Activated T-cell treated with anti-CD3 and anti-CD28 coated beads, Interleukin-2, amount 50 U/mL, for 24 hours (primary cell): Measurements from ENCODE around the gene WIF1.

ENCODE experiments used
- DNase-seq: peaks from one replicate; pipeline ENCODE4 v3.0.0-alpha.2; 2020
- H3K27ac Mint-ChIP-seq: 2 replicates; pipeline ENCODE4 v1.8.0; 2020; ENCODE audit warnings: mild to moderate bottlenecking, mixed read lengths
- H3K27me3 Mint-ChIP-seq: 2 replicates; pipeline ENCODE4 v1.8.0; 2020; ENCODE audit warnings: mixed read lengths
- H3K36me3 Mint-ChIP-seq: 2 replicates; pipeline ENCODE4 v1.8.0; 2020; ENCODE audit warnings: low read depth, mixed read lengths
- H3K4me1 Mint-ChIP-seq: 2 replicates; pipeline ENCODE4 v1.8.0; 2020; ENCODE audit warnings: low read depth, mixed read lengths
- H3K4me3 Mint-ChIP-seq: 2 replicates; pipeline ENCODE4 v1.8.0; 2020; ENCODE audit warnings: mild to moderate bottlenecking, moderate library complexity, mixed read lengths
- H3K9me3 Mint-ChIP-seq: 2 replicates; pipeline ENCODE4 v1.8.0; 2020; ENCODE audit warnings: mixed read lengths

The WIF1 gene

GRCh38 chr12:65093606-65094005 lies 27.5 kb downstream of the WIF1 start:
- Mint-ChIP-seq H3K4me1 (no peaks in the 10 kb centered on the region), H3K9me3 (no peaks in the 10 kb centered on the region), H3K27me3 (peaks cover 47% of the 10 kb centered on the region), H3K27ac (no peak overlapping the region), H3K36me3 (no peaks in the 10 kb centered on the region), H3K4me3 (no peak overlapping the region)
- no peak for DNase-seq

GRCh38 chr12:65090461-65090860 lies 30.6 kb downstream of the WIF1 start:
- Mint-ChIP-seq H3K36me3 (no peaks in the 10 kb centered on the region), H3K9me3 (no peaks in the 10 kb centered on the region)
- no peak for DNase-seq

GRCh38 chr12:65086236-65086635 lies 34.9 kb downstream of the WIF1 start:
- H3K27ac Mint-ChIP-seq = no peak overlapping the region
- H3K9me3 Mint-ChIP-seq = no peaks in the 10 kb centered on the region
- no peak for DNase-seq
- H3K36me3 Mint-ChIP-seq = no peaks in the 10 kb centered on the region
- H3K4me1 Mint-ChIP-seq = no peaks in the 10 kb centered on the region
- no peak overlapping the region for H3K4me3 Mint-ChIP-seq
- peaks cover 12% of the 10 kb centered on the region for H3K27me3 Mint-ChIP-seq

More at GRCh38 chr12:65090461-65090860, 30.6 kb downstream of the WIF1 start:
- Mint-ChIP-seq H3K4me1 (no peaks in the 10 kb centered on the region), H3K4me3 (no peak overlapping the region), H3K27ac (no peak overlapping the region), H3K27me3 (peaks cover 26% of the 10 kb centered on the region)

- Mint-ChIP-seq H3K27ac (no peak overlapping the region), H3K27me3 (peaks cover 14% of the 10 kb centered on the region), H3K9me3 (no peaks in the 10 kb centered on the region), H3K4me1 (no peaks in the 10 kb centered on the region), H3K36me3 (no peaks in the 10 kb centered on the region), H3K4me3 (no peak overlapping the region)
- no peak for DNase-seq
Observed at GRCh38 chr12:65084579-65084978, 36.5 kb downstream of the WIF1 start.

- H3K4me1 Mint-ChIP-seq = no peaks in the 10 kb centered on the region
- H3K36me3 Mint-ChIP-seq = no peaks in the 10 kb centered on the region
- DNase-seq = no peak
- H3K9me3 Mint-ChIP-seq = no peaks in the 10 kb centered on the region
- H3K4me3 Mint-ChIP-seq = no peak overlapping the region
- peaks cover 18% of the 10 kb centered on the region for H3K27me3 Mint-ChIP-seq
- H3K27ac Mint-ChIP-seq = no peak overlapping the region
Observed at GRCh38 chr12:65083581-65083980, 37.5 kb downstream of the WIF1 start.

GRCh38 chr12:65082406-65082805 lies 38.7 kb downstream of the WIF1 start:
- Mint-ChIP-seq H3K36me3 (no peaks in the 10 kb centered on the region), H3K4me1 (no peaks in the 10 kb centered on the region), H3K27me3 (peaks cover 26% of the 10 kb centered on the region), H3K4me3 (no peak overlapping the region), H3K9me3 (no peaks in the 10 kb centered on the region), H3K27ac (no peak overlapping the region)
- DNase-seq = no peak

GRCh38 chr12:65081496-65081895 lies 39.6 kb downstream of the WIF1 start:
- no peaks in the 10 kb centered on the region for H3K9me3 Mint-ChIP-seq
- no peaks in the 10 kb centered on the region for H3K4me1 Mint-ChIP-seq
- H3K27ac Mint-ChIP-seq = no peak overlapping the region
- peaks cover 30% of the 10 kb centered on the region for H3K27me3 Mint-ChIP-seq
- no peak overlapping the region for H3K4me3 Mint-ChIP-seq
- no peaks in the 10 kb centered on the region for H3K36me3 Mint-ChIP-seq
- no peak for DNase-seq

- no peaks in the 10 kb centered on the region for H3K9me3 Mint-ChIP-seq
- DNase-seq = no peak
- no peak overlapping the region for H3K27ac Mint-ChIP-seq
- H3K27me3 Mint-ChIP-seq = peaks cover 32% of the 10 kb centered on the region
- no peaks in the 10 kb centered on the region for H3K36me3 Mint-ChIP-seq
- H3K4me1 Mint-ChIP-seq = no peaks in the 10 kb centered on the region
- H3K4me3 Mint-ChIP-seq = no peak overlapping the region
Observed at GRCh38 chr12:65074932-65075331, 46.2 kb downstream of the WIF1 start.

GRCh38 chr12:65069336-65069735 lies 51.8 kb downstream of the WIF1 start:
- Mint-ChIP-seq H3K27me3 (peaks cover 29% of the 10 kb centered on the region), H3K4me1 (no peaks in the 10 kb centered on the region), H3K4me3 (no peak overlapping the region), H3K27ac (no peak overlapping the region), H3K9me3 (no peaks in the 10 kb centered on the region), H3K36me3 (no peaks in the 10 kb centered on the region)
- no peak for DNase-seq

- no peak for DNase-seq
- Mint-ChIP-seq H3K27me3 (peaks cover 34% of the 10 kb centered on the region), H3K4me3 (no peak overlapping the region), H3K4me1 (no peaks in the 10 kb centered on the region), H3K27ac (no peak overlapping the region), H3K9me3 (no peaks in the 10 kb centered on the region), H3K36me3 (no peaks in the 10 kb centered on the region)
Observed at GRCh38 chr12:65067383-65067782, 53.7 kb downstream of the WIF1 start.

- Mint-ChIP-seq H3K36me3 (no peaks in the 10 kb centered on the region), H3K27ac (no peak overlapping the region), H3K4me1 (no peaks in the 10 kb centered on the region), H3K9me3 (no peaks in the 10 kb centered on the region), H3K27me3 (peaks cover 32% of the 10 kb centered on the region), H3K4me3 (no peak overlapping the region)
- DNase-seq = no peak
Observed at GRCh38 chr12:65055859-65056258, 65.2 kb downstream of the WIF1 start.

GRCh38 chr12:65051218-65051617 lies 69.9 kb downstream of the WIF1 start:
- H3K27me3 Mint-ChIP-seq = peaks cover 25% of the 10 kb centered on the region
- H3K36me3 Mint-ChIP-seq = no peaks in the 10 kb centered on the region
- DNase-seq = no peak

GRCh38 chr12:65045269-65045668 lies 75.8 kb downstream of the WIF1 start:
- no peak for DNase-seq
- Mint-ChIP-seq H3K9me3 (no peaks in the 10 kb centered on the region), H3K4me1 (no peaks in the 10 kb centered on the region), H3K27me3 (peaks cover 42% of the 10 kb centered on the region), H3K4me3 (no peak overlapping the region), H3K36me3 (no peaks in the 10 kb centered on the region), H3K27ac (no peak overlapping the region)

More at GRCh38 chr12:65051218-65051617, 69.9 kb downstream of the WIF1 start:
- no peak overlapping the region for H3K4me3 Mint-ChIP-seq
- no peaks in the 10 kb centered on the region for H3K9me3 Mint-ChIP-seq
- H3K4me1 Mint-ChIP-seq = no peaks in the 10 kb centered on the region
- no peak overlapping the region for H3K27ac Mint-ChIP-seq

- no peaks in the 10 kb centered on the region for H3K4me1 Mint-ChIP-seq
- no peak overlapping the region for H3K4me3 Mint-ChIP-seq
- peaks cover 35% of the 10 kb centered on the region for H3K27me3 Mint-ChIP-seq
- no peak for DNase-seq
- H3K9me3 Mint-ChIP-seq = no peaks in the 10 kb centered on the region
- no peak overlapping the region for H3K27ac Mint-ChIP-seq
- no peaks in the 10 kb centered on the region for H3K36me3 Mint-ChIP-seq
Observed at GRCh38 chr12:65039301-65039700, 81.8 kb downstream of the WIF1 start.

GRCh38 chr12:65025136-65025535 lies 96.0 kb downstream of the WIF1 start:
- H3K4me3 Mint-ChIP-seq = no peak overlapping the region
- H3K36me3 Mint-ChIP-seq = no peaks in the 10 kb centered on the region
- H3K27ac Mint-ChIP-seq = no peak overlapping the region
- no peaks in the 10 kb centered on the region for H3K4me1 Mint-ChIP-seq
- peaks cover 8% of the 10 kb centered on the region for H3K9me3 Mint-ChIP-seq
- peaks cover 23% of the 10 kb centered on the region for H3K27me3 Mint-ChIP-seq
- DNase-seq = no peak

- H3K4me1 Mint-ChIP-seq = no peaks in the 10 kb centered on the region
Observed at GRCh38 chr12:65023485-65023884, 97.6 kb downstream of the WIF1 start.

More at GRCh38 chr12:65023485-65023884, 97.6 kb downstream of the WIF1 start:
- peaks cover 8% of the 10 kb centered on the region for H3K9me3 Mint-ChIP-seq
- H3K4me3 Mint-ChIP-seq = no peak overlapping the region
- no peak for DNase-seq
- H3K36me3 Mint-ChIP-seq = no peaks in the 10 kb centered on the region
- H3K27ac Mint-ChIP-seq = no peak overlapping the region
- H3K27me3 Mint-ChIP-seq = peaks cover 16% of the 10 kb centered on the region
